HepG2 (cell line): ENCODE data around the gene CLPTM1L. TPM values are rescaled to one million over a fixed set of nuclear protein-coding genes. Genes with fewer than 3 reads are reported as not detected.

Experiments
- ARNTL ChIP-seq: sonication (generic); formaldehyde crosslinking; IDR thresholded peaks from 2 replicates; pipeline ENCODE4 v1.4.0; 2020; ENCODE audit warnings: mild to moderate bottlenecking, missing genetic modification reagents
- BHLHE40 ChIP-seq: IDR thresholded peaks from 2 replicates; pipeline ENCODE4 v1.6.1; 2011; ENCODE audit warnings: low read length, improper control_type of control experiment
- CENPX ChIP-seq: sonication (generic); formaldehyde crosslinking; IDR thresholded peaks from 2 replicates; pipeline ENCODE4 v1.9.0; 2021; ENCODE audit warnings: mild to moderate bottlenecking, missing genetic modification reagents, moderate library complexity
- HOXA7 ChIP-seq: sonication (generic); formaldehyde crosslinking; IDR thresholded peaks from 2 replicates; pipeline ENCODE4 v1.8.1; 2022; ENCODE audit warnings: mild to moderate bottlenecking, missing genetic modification reagents, moderate library complexity
- IKZF4 ChIP-seq: sonication (generic); formaldehyde crosslinking; IDR thresholded peaks from 2 replicates; pipeline ENCODE4 v1.5.1; 2020; ENCODE audit warnings: borderline replicate concordance, mild to moderate bottlenecking, low read depth, missing genetic modification reagents; ENCODE audit errors: not compliant biosample characterization
- SMARCE1 ChIP-seq: fragments of 450-650 bp; IDR thresholded peaks from 2 replicates; pipeline ENCODE4 v1.6.1; 2017; ENCODE audit warnings: borderline replicate concordance
- SNRNP70 ChIP-seq: fragments of 200-400 bp; formaldehyde crosslinking; IDR thresholded peaks from 2 replicates; pipeline ENCODE4 v1.6.1; 2017; ENCODE audit warnings: mild to moderate bottlenecking, low read depth, low read length, moderate library complexity
- TBX2 ChIP-seq: sonication (generic); formaldehyde crosslinking; IDR thresholded peaks from 2 replicates; pipeline ENCODE4 v1.5.0; 2020; ENCODE audit warnings: missing genetic modification reagents, mild to moderate bottlenecking, borderline replicate concordance
- XRCC5 ChIP-seq: fragments of 200-400 bp; formaldehyde crosslinking; optimal IDR thresholded peaks from 2 replicates; pipeline ENCODE3; 2017; ENCODE audit warnings: mild to moderate bottlenecking, low read length
- ZBTB3 ChIP-seq: sonication (generic); formaldehyde crosslinking; IDR thresholded peaks from 2 replicates; pipeline ENCODE4 v1.4.0; 2020; ENCODE audit warnings: low read depth, mild to moderate bottlenecking, moderate library complexity, missing genetic modification reagents, borderline replicate concordance
- ZBTB38 ChIP-seq: sonication (generic); formaldehyde crosslinking; IDR thresholded peaks from 2 replicates; pipeline ENCODE4 v1.5.1; 2020; ENCODE audit warnings: mild to moderate bottlenecking, missing genetic modification reagents
- ZNF562 ChIP-seq: sonication (generic); formaldehyde crosslinking; IDR thresholded peaks from 2 replicates; pipeline ENCODE4 v1.8.0; 2022; ENCODE audit warnings: missing genetic modification reagents, borderline replicate concordance
- ZNF644 ChIP-seq: IDR thresholded peaks from 2 replicates; pipeline ENCODE4 v1.6.1; 2016; ENCODE audit warnings: low read depth
- ZNF724P ChIP-seq: sonication (generic); formaldehyde crosslinking; IDR thresholded peaks from 2 replicates; pipeline ENCODE4 v1.8.0; 2022; ENCODE audit warnings: missing genetic modification reagents, borderline replicate concordance
- ZNF850 ChIP-seq: sonication (generic); formaldehyde crosslinking; conservative IDR thresholded peaks from 2 replicates; pipeline ENCODE4 v1.9.0; 2021; ENCODE audit warnings: mild to moderate bottlenecking, missing genetic modification reagents
- polyA plus RNA-seq, 8 experiments: library from polyadenylated mRNA; depleted of rRNA in 3 of 8; stranded (reverse) in 7 of 8; unstranded in 1 of 8; fragments of >200 nt; fragmentation: Illumina TruSeq in 4 of 8; extraction: Trizol in 4 of 8; gene quantifications; 2 replicates each; pipeline versions ENCODE4 v1.2.1 to v1.2.3, GENCODE V29; 2011 to 2016; ENCODE audit warnings: low read depth in 4 of 8, missing spikeins in 1 of 8, mixed read lengths in 1 of 8; ENCODE audit not compliant: insufficient read depth in 1 of 8
- total RNA-seq, 5 experiments: library from RNA; depleted of rRNA; stranded (reverse); fragments of >200 nt; fragmentation: Illumina TruSeq; extraction: Trizol; gene quantifications; 2 replicates each; pipeline ENCODE4 v1.2.3, GENCODE V29; 2016; ENCODE audit warnings: low read depth in 1 of 5
- TF ChIP-seq, protein P1 (sequence below): IDR thresholded peaks from 2 replicates; pipeline ENCODE4 v1.4.0; 2020; ENCODE audit warnings: mild to moderate bottlenecking, missing genetic modification reagents
- TF ChIP-seq, protein P2 (sequence below): sonication (generic); formaldehyde crosslinking; IDR thresholded peaks from 2 replicates; pipeline ENCODE4 v1.8.0; 2022; ENCODE audit warnings: mild to moderate bottlenecking, missing genetic modification reagents, moderate library complexity
- TF ChIP-seq, protein P3 (sequence below): sonication (generic); formaldehyde crosslinking; conservative IDR thresholded peaks from 2 replicates; pipeline ENCODE4 v1.4.0; 2020; ENCODE audit warnings: mild to moderate bottlenecking, missing genetic modification reagents, moderate library complexity
- TF ChIP-seq, protein P4 (sequence below): sonication (generic); formaldehyde crosslinking; IDR thresholded peaks from 2 replicates; pipeline ENCODE4 v1.8.1; 2023; ENCODE audit warnings: mild to moderate bottlenecking, missing genetic modification reagents

The CLPTM1L gene
- total and polyA plus RNA-seq, 2 of the 13 experiments (the other 11 are each of a cell fraction or from before 2014, with no cell fraction given) = 80.3 to 124 TPM

DNA sequence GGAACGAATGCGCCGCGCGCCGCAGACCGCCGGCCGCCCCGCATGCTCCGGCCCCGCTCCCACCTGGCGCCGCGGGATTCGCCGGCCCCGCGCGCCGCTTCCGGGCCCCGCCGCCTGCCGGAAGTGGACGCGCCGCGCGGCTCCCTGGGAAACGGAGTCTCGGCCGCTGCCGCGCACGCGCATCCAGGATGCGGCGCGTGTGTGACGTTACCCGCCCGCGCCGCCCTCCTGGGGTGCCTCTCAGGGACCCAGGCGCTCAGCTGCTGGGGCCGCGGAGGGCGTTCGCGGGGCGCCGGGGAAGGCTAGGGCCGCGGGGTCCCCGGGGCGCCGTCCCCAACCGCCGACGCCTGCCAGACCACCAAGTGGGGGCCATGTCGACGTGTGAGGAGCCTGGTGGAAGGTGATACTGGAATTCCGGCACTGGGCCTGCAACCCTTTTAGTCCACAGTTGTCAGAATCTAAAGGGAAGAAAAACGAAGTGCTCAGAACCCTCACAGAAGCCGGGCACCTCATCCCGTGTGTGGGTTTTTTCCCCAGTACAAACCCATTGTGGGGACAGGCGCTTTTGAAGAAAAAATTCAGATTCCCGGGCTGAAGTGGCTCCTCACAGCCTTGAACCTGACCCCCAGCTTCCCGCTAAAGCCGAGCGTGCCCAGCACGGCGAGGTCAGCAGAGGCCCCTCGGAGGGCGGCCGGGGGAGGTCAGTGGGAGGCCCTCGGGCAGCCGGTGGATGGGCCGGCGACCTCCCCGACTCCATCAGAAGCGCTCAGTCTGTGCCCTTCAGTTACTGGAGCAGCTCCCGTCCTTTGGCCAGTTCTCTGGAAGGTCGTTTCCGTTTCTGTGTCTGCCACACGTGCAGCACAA lies at the start of gene CLPTM1L (continued):
- TF ChIP-seq TBX2 (CRISPR knock-in tag) = peak; percentile 46; the same call in 1 of the 2 replicates
- TF ChIP-seq, protein P1, sequence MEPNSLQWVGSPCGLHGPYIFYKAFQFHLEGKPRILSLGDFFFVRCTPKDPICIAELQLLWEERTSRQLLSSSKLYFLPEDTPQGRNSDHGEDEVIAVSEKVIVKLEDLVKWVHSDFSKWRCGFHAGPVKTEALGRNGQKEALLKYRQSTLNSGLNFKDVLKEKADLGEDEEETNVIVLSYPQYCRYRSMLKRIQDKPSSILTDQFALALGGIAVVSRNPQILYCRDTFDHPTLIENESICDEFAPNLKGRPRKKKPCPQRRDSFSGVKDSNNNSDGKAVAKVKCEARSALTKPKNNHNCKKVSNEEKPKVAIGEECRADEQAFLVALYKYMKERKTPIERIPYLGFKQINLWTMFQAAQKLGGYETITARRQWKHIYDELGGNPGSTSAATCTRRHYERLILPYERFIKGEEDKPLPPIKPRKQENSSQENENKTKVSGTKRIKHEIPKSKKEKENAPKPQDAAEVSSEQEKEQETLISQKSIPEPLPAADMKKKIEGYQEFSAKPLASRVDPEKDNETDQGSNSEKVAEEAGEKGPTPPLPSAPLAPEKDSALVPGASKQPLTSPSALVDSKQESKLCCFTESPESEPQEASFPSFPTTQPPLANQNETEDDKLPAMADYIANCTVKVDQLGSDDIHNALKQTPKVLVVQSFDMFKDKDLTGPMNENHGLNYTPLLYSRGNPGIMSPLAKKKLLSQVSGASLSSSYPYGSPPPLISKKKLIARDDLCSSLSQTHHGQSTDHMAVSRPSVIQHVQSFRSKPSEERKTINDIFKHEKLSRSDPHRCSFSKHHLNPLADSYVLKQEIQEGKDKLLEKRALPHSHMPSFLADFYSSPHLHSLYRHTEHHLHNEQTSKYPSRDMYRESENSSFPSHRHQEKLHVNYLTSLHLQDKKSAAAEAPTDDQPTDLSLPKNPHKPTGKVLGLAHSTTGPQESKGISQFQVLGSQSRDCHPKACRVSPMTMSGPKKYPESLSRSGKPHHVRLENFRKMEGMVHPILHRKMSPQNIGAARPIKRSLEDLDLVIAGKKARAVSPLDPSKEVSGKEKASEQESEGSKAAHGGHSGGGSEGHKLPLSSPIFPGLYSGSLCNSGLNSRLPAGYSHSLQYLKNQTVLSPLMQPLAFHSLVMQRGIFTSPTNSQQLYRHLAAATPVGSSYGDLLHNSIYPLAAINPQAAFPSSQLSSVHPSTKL (CRISPR knock-in tag) = 0 out of 2 replicates have a peak, but pooled peaks have one; percentile 13
- TF ChIP-seq CENPX (CRISPR knock-in tag) = no peak
- TF ChIP-seq XRCC5 = no peak
- peak; percentile 42; the same call in 1 of the 2 replicates for TF ChIP-seq ARNTL (CRISPR knock-in tag)
- TF ChIP-seq ZBTB38 (CRISPR knock-in tag) = peak; percentile 30; the same call in 1 of the 2 replicates
- TF ChIP-seq ZNF644 (CRISPR knock-in tag) = no peak
- no peak for TF ChIP-seq ZNF850 (CRISPR knock-in tag)
- TF ChIP-seq ZNF724P (CRISPR knock-in tag) = no peak
- TF ChIP-seq, protein P2, sequence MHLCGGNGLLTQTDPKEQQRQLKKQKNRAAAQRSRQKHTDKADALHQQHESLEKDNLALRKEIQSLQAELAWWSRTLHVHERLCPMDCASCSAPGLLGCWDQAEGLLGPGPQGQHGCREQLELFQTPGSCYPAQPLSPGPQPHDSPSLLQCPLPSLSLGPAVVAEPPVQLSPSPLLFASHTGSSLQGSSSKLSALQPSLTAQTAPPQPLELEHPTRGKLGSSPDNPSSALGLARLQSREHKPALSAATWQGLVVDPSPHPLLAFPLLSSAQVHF (CRISPR knock-in tag) = no peak
- TF ChIP-seq IKZF4 (CRISPR knock-in tag) = no peak
- TF ChIP-seq, protein P3, sequence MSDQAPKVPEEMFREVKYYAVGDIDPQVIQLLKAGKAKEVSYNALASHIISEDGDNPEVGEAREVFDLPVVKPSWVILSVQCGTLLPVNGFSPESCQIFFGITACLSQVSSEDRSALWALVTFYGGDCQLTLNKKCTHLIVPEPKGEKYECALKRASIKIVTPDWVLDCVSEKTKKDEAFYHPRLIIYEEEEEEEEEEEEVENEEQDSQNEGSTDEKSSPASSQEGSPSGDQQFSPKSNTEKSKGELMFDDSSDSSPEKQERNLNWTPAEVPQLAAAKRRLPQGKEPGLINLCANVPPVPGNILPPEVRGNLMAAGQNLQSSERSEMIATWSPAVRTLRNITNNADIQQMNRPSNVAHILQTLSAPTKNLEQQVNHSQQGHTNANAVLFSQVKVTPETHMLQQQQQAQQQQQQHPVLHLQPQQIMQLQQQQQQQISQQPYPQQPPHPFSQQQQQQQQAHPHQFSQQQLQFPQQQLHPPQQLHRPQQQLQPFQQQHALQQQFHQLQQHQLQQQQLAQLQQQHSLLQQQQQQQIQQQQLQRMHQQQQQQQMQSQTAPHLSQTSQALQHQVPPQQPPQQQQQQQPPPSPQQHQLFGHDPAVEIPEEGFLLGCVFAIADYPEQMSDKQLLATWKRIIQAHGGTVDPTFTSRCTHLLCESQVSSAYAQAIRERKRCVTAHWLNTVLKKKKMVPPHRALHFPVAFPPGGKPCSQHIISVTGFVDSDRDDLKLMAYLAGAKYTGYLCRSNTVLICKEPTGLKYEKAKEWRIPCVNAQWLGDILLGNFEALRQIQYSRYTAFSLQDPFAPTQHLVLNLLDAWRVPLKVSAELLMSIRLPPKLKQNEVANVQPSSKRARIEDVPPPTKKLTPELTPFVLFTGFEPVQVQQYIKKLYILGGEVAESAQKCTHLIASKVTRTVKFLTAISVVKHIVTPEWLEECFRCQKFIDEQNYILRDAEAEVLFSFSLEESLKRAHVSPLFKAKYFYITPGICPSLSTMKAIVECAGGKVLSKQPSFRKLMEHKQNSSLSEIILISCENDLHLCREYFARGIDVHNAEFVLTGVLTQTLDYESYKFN (CRISPR knock-in tag) = peak; percentile 26; the same call in 1 of the 2 replicates
- no peak for TF ChIP-seq ZBTB3 (CRISPR knock-in tag)
- TF ChIP-seq SNRNP70 = no peak
- no peak for TF ChIP-seq SMARCE1
- TF ChIP-seq, protein P4, sequence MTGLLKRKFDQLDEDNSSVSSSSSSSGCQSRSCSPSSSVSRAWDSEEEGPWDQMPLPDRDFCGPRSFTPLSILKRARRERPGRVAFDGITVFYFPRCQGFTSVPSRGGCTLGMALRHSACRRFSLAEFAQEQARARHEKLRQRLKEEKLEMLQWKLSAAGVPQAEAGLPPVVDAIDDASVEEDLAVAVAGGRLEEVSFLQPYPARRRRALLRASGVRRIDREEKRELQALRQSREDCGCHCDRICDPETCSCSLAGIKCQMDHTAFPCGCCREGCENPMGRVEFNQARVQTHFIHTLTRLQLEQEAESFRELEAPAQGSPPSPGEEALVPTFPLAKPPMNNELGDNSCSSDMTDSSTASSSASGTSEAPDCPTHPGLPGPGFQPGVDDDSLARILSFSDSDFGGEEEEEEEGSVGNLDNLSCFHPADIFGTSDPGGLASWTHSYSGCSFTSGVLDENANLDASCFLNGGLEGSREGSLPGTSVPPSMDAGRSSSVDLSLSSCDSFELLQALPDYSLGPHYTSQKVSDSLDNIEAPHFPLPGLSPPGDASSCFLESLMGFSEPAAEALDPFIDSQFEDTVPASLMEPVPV (CRISPR knock-in tag) = peak; percentile 79; the same call in 1 of the 2 replicates
- TF ChIP-seq HOXA7 (CRISPR knock-in tag) = no peak
- no peak for TF ChIP-seq BHLHE40
- no peak for TF ChIP-seq ZNF562 (CRISPR knock-in tag)
